Osteoblast (primary cell): ENCODE results near the gene SLK. TPM values are rescaled to one million over a fixed set of nuclear protein-coding genes. Genes with fewer than 3 reads are reported as not detected.

Experiments used
- DNase-seq: peaks from one replicate; pipeline ENCODE4 v3.0.0; 2011; ENCODE audit warnings: low spot score, mixed read lengths; ENCODE audit not compliant: insufficient read length; ENCODE audit errors: missing footprints
- H2AFZ ChIP-seq: 2 replicates; pipeline ENCODE4 v1.6.0; 2011; ENCODE audit warnings: mild to moderate bottlenecking, low read length
- H3K27ac ChIP-seq: 2 replicates; pipeline ENCODE4 v1.5.1; 2011; ENCODE audit warnings: mild to moderate bottlenecking, low read depth, low read length, moderate library complexity
- H3K27me3 ChIP-seq: 2 replicates; pipeline ENCODE4 v1.6.0; 2012; ENCODE audit warnings: mild to moderate bottlenecking, control low read depth, inconsistent platforms, low read length, moderate library complexity; ENCODE audit not compliant: insufficient read depth
- H3K36me3 ChIP-seq: 2 replicates; pipeline ENCODE4 v1.5.1; 2011; ENCODE audit warnings: mild to moderate bottlenecking, low read length, control low read depth, moderate library complexity; ENCODE audit not compliant: insufficient read depth
- H3K4me1 ChIP-seq: 2 replicates; pipeline ENCODE4 v1.5.1; 2011; ENCODE audit warnings: mild to moderate bottlenecking, low read length, control low read depth, moderate library complexity; ENCODE audit not compliant: insufficient read depth
- H3K4me2 ChIP-seq: 2 replicates; pipeline ENCODE4 v1.6.0; 2011; ENCODE audit warnings: mild to moderate bottlenecking, low read length; ENCODE audit not compliant: insufficient read depth
- H3K4me3 ChIP-seq: fragments of 200-600 bp; sonication (generic); 3 replicates; pipeline ENCODE4 v1.5.1; 2012; ENCODE audit warnings: mild to moderate bottlenecking, low read length, inconsistent platforms; ENCODE audit not compliant: insufficient read depth
- H3K79me2 ChIP-seq: 2 replicates; pipeline ENCODE4 v1.6.0; 2012; ENCODE audit warnings: mild to moderate bottlenecking, low read length, control low read depth, inconsistent platforms; ENCODE audit not compliant: insufficient read depth
- H3K9me3 ChIP-seq: 2 replicates; pipeline ENCODE4 v1.5.1; 2011; ENCODE audit warnings: low read depth, low read length, control low read depth
- H4K20me1 ChIP-seq: 2 replicates; pipeline ENCODE4 v1.6.0; 2012; ENCODE audit warnings: mild to moderate bottlenecking, low read length, control low read depth; ENCODE audit not compliant: insufficient read depth
- CTCF ChIP-seq: IDR thresholded peaks from 2 replicates; pipeline ENCODE4 v1.5.1; 2011; ENCODE audit warnings: mild to moderate bottlenecking, low read depth, low read length, moderate library complexity; ENCODE audit errors: extremely low read depth
- total RNA-seq: library from RNA; depleted of rRNA; stranded (reverse); fragments of >200 nt; gene quantifications from 2 replicates; pipeline ENCODE4 v1.2.3, GENCODE V29; 2012

SLK gene
- total RNA-seq, 1 donor, result 48.1 TPM

DNA sequence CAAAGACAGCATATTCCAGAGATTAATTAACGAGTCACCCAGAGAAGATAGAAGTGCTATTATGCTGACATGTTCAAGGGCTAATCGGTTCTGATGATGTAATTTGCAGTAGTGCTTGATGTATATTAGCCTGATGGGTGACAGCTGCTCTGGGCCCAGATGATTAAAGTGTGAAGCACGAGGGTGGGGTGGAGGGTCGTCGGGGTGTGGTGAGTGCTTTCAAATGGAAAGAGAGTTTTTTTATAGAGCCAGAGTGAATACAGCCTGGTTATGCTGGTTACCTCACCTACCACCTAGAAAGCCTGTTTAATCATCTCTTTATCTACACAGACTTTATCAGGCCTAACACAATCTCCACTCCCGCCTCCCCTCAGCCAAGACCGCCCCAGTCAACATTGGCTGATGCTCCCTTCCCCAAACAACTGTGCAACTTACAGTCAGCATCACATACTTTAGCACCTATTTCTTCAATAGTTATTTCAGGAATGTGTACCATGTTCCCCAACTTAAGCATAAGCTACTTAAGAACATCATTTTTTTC lies 37.5 kb upstream of the SLK start:
- Histone ChIP-seq H3K79me2 (no peaks in the 10 kb centered on the region), H3K4me2 (no peak overlapping the region), H3K27me3 (no peaks in the 10 kb centered on the region), H3K27ac (no peak overlapping the region), H2AFZ (no peak overlapping the region), H3K9me3 (no peaks in the 10 kb centered on the region), H3K36me3 (no peaks in the 10 kb centered on the region), H4K20me1 (no peaks in the 10 kb centered on the region), H3K4me1 (no peaks in the 10 kb centered on the region), H3K4me3 (no peak overlapping the region)
- no peak for TF ChIP-seq CTCF
- no peak for DNase-seq

DNA sequence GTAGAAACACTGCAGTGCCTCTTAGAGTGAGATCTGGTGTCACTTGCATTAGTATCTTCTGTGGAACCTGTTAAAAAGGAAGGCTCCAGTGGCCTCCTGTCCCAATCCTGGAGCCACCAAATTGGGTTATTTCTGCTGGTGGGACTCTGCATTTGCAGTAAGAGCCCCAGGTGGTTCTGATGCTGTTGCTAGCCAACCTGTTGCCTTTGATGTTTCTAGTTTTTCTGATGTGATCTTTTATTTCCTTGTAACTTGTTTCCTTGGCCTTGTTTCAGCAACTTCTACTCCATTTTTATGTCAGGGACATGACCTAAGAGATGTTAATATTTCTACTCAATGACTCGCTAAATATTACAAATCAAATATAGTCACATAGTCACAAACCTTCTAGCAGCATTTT lies 36.5 kb upstream of the SLK start:
- no peak overlapping the region for H3K4me2 ChIP-seq
- DNase-seq, result no peak
- no peaks in the 10 kb centered on the region for H3K36me3 ChIP-seq
- no peaks in the 10 kb centered on the region for H3K79me2 ChIP-seq
- no peak overlapping the region for H3K27ac ChIP-seq
- TF ChIP-seq CTCF, result no peak
- H4K20me1 ChIP-seq, result no peaks in the 10 kb centered on the region
- no peaks in the 10 kb centered on the region for H3K27me3 ChIP-seq
- H3K9me3 ChIP-seq, result no peaks in the 10 kb centered on the region
- H2AFZ ChIP-seq, result no peak overlapping the region
- no peak overlapping the region for H3K4me3 ChIP-seq
- no peaks in the 10 kb centered on the region for H3K4me1 ChIP-seq

- Histone ChIP-seq H3K9me3 (no peaks in the 10 kb centered on the region), H3K36me3 (no peaks in the 10 kb centered on the region), H3K4me1 (no peaks in the 10 kb centered on the region), H2AFZ (no peak overlapping the region), H3K27me3 (no peaks in the 10 kb centered on the region), H4K20me1 (no peaks in the 10 kb centered on the region), H3K79me2 (no peaks in the 10 kb centered on the region), H3K27ac (no peak overlapping the region), H3K4me3 (no peak overlapping the region), H3K4me2 (no peak overlapping the region)
- TF ChIP-seq CTCF, result no peak
- no peak for DNase-seq
Measured at GRCh38 chr10:103930881-103931280, 36.1 kb upstream of the SLK start.

GRCh38 chr10:103931603-103932002 lies 35.3 kb upstream of the SLK start:
- no peak for TF ChIP-seq CTCF
- H3K9me3 ChIP-seq, result no peaks in the 10 kb centered on the region
- H2AFZ ChIP-seq, result no peak overlapping the region
- H3K36me3 ChIP-seq, result no peaks in the 10 kb centered on the region
- no peak overlapping the region for H3K4me2 ChIP-seq
- no peaks in the 10 kb centered on the region for H3K79me2 ChIP-seq
- no peaks in the 10 kb centered on the region for H3K27me3 ChIP-seq
- no peaks in the 10 kb centered on the region for H3K4me1 ChIP-seq
- no peak overlapping the region for H3K27ac ChIP-seq
- H4K20me1 ChIP-seq, result no peaks in the 10 kb centered on the region
- DNase-seq, result no peak
- H3K4me3 ChIP-seq, result no peak overlapping the region
